ENCODE data around the gene TMC1. TPM values are rescaled to one million over a fixed set of nuclear protein-coding genes. Genes with fewer than 3 reads are reported as not detected.

Gene TMC1
- total and polyA plus RNA-seq, 2 of the 13 experiments (the other 11 are each of a cell fraction or from before 2014, with no cell fraction given) = 0.02 to 0.03 TPM

GRCh38 chr9:72817413-72817812, 296.0 kb downstream of the TMC1 start:
- 57% methylated on average over 7 of the region's 7 CpGs for WGBS (ENCODE audit: low lambda C conversion rate)
- ATAC-seq (no peak), DNase-seq (ENCODE audit: low spot score) (no peak), FAIRE-seq (no peak)
- no peak overlapping the region for H2AFZ ChIP-seq (ENCODE audit: low read length)
- no peak overlapping the region for H3K4me2 ChIP-seq (ENCODE audit: low read depth, low read length)
- no peaks in the 10 kb centered on the region for H3K36me3 ChIP-seq (replicated peaks in 1 of 2; ENCODE audit: control insufficient read depth in 1 of 2, insufficient read depth in 2 of 2, low read length in 2 of 2)
- H3K9ac ChIP-seq (ENCODE audit: insufficient read depth, low read depth, low read length) = no peak overlapping the region
- POLR2A ChIA-PET = no interaction called here
- BruUV-seq (replicated peaks) = no TSS peak
- no peaks in the 10 kb centered on the region for H3K79me2 ChIP-seq (ENCODE audit: insufficient read depth, low read length)
- peaks cover 15% of the 10 kb centered on the region for H3K4me1 ChIP-seq (ENCODE audit: insufficient read depth, low read length)
- peaks cover 0 to 3% of the 10 kb centered on the region in 2 experiments; a peak in 1 of 5 replicates for H3K27me3 ChIP-seq (ENCODE audit: control insufficient read depth in 1 of 2, insufficient read depth in 2 of 2, low read length in 2 of 2)
- CTCF ChIA-PET (ENCODE audit: low intra/inter-chr PET ratio, low total read pairs) = no interaction called here
- no peaks in the 10 kb centered on the region for H4K20me1 ChIP-seq (ENCODE audit: insufficient read depth, low read length)
- in situ Hi-C loops (cut with HindIII; ENCODE audit: extremely low pct_ligation_motif_present, low pct_unique_long_range_greater_than_20kb) (loop anchor here (25.0 kb wide), 1 partner anchor 780 kb away; no protein-coding TSS in a partner anchor), intact Hi-C loops (cut with micrococcal nuclease; ENCODE audit: unreplicated experiment) (no loop called here)
- H3K9me3 ChIP-seq (ENCODE audit: low read length) = no peaks in the 10 kb centered on the region
- no peak overlapping the region for H3K4me3 ChIP-seq (replicated peaks in 1 of 3; ENCODE audit: insufficient read depth in 1 of 3, low read depth in 2 of 3, low read length in 3 of 3)
- TF ChIP-seq LBX2 (CRISPR knock-in tag; IDR thresholded peaks at IDR 0.05; ENCODE audit: borderline replicate concordance) = no peak
- 0 out of 4 replicates have a peak, but pooled peaks of 1 of the 2 experiments have one; percentile 17 for TF ChIP-seq MAFK (conservative IDR thresholded peaks at IDR 0.05 in 1 of 2, IDR thresholded peaks at IDR 0.05 in 1 of 2; ENCODE audit: low read length in 2 of 2)
- no peak overlapping the region for H3K27ac ChIP-seq (ENCODE audit: extremely low read length, insufficient read depth, low read length)

GRCh38 chr9:72818385-72818784, 297.0 kb downstream of the TMC1 start:
- no peaks in the 10 kb centered on the region for H3K27me3 ChIP-seq (ENCODE audit: control insufficient read depth in 1 of 2, insufficient read depth in 2 of 2, low read length in 2 of 2)
- H4K20me1 ChIP-seq (ENCODE audit: insufficient read depth, low read length) = no peaks in the 10 kb centered on the region
- in situ Hi-C loops (cut with HindIII; ENCODE audit: extremely low pct_ligation_motif_present, low pct_unique_long_range_greater_than_20kb) (loop anchor here (25.0 kb wide), 1 partner anchor 781 kb away; no protein-coding TSS in a partner anchor), intact Hi-C loops (cut with micrococcal nuclease; ENCODE audit: unreplicated experiment) (no loop called here)
- ATAC-seq (no peak), FAIRE-seq (no peak), DNase-seq (ENCODE audit: low spot score) (no peak)
- 7% methylated on average over 3 of the region's 3 CpGs for WGBS (ENCODE audit: low lambda C conversion rate)
- CTCF ChIA-PET (ENCODE audit: low intra/inter-chr PET ratio, low total read pairs) = no interaction called here
- TF ChIP-seq ZNF253 (CRISPR knock-in tag; IDR thresholded peaks at IDR 0.05; ENCODE audit: borderline replicate concordance) (no peak), GPN1 (CRISPR knock-in tag; IDR thresholded peaks at IDR 0.05; ENCODE audit: borderline replicate concordance) (no peak), TP53 (CRISPR knock-in tag; conservative IDR thresholded peaks at IDR 0.05) (no peak), ZNF709 (CRISPR knock-in tag; IDR thresholded peaks at IDR 0.05) (no peak), MED1 (CRISPR knock-in tag; IDR thresholded peaks at IDR 0.05) (no peak), PHF20 (CRISPR knock-in tag; IDR thresholded peaks at IDR 0.05) (no peak), ATF3 (CRISPR knock-in tag; IDR thresholded peaks at IDR 0.05) (no peak), NCOR1 (IDR thresholded peaks at IDR 0.05; ENCODE audit: borderline replicate concordance, low read length) (no peak), U2AF1 (optimal IDR thresholded peaks at IDR 0.05; ENCODE audit: low read depth, low read length) (no peak), ZNF720 (CRISPR knock-in tag; IDR thresholded peaks at IDR 0.05) (no peak)
- no peaks in the 10 kb centered on the region for H3K36me3 ChIP-seq (replicated peaks in 1 of 2; ENCODE audit: control insufficient read depth in 1 of 2, insufficient read depth in 2 of 2, low read length in 2 of 2)
- no TSS peak for BruUV-seq (replicated peaks)
- peaks cover 24% of the 10 kb centered on the region for H3K4me1 ChIP-seq (ENCODE audit: insufficient read depth, low read length)
- POLR2A ChIA-PET = no interaction called here
- H3K79me2 ChIP-seq (ENCODE audit: insufficient read depth, low read length) = no peaks in the 10 kb centered on the region
- no peak overlapping the region for H3K4me2 ChIP-seq (ENCODE audit: low read depth, low read length)
- H2AFZ ChIP-seq (ENCODE audit: low read length) = no peak overlapping the region
- no peaks in the 10 kb centered on the region for H3K9me3 ChIP-seq (ENCODE audit: low read length)
- H3K27ac ChIP-seq (ENCODE audit: extremely low read length, insufficient read depth, low read length) = no peak overlapping the region
- H3K9ac ChIP-seq (ENCODE audit: insufficient read depth, low read depth, low read length) = no peak overlapping the region
- H3K4me3 ChIP-seq (replicated peaks in 1 of 3; ENCODE audit: insufficient read depth in 1 of 3, low read depth in 2 of 3, low read length in 3 of 3) = no peak overlapping the region

Measured in HepG2 (cell line).